ENCODE measurements around the gene RIPPLY3.

GRCh38 chr21:36981977-36982700 lies 24.4 kb upstream of the RIPPLY3 start:
- no peak for TF ChIP-seq CTCF (IDR thresholded peaks at IDR 0.05)
- no peak for TF ChIP-seq POLR2A (IDR thresholded peaks at IDR 0.05)
- TF ChIP-seq EP300 (IDR thresholded peaks at IDR 0.05), result no peak
- TF ChIP-seq POLR2AphosphoS5 (IDR thresholded peaks at IDR 0.05), result no peak
